Fibroblast of villous mesenchyme (primary cell): ENCODE data around the gene HPSE. TPM values are rescaled to one million over a fixed set of nuclear protein-coding genes. Genes with fewer than 3 reads are reported as not detected.
"Not testable (repeated sequence)": the region's sequence is repeated elsewhere in the genome, so short reads cannot be mapped to it uniquely, and the experiment has no call there.

ENCODE experiments used
- DNase-seq: peaks from one replicate; pipeline ENCODE4 v3.0.0-alpha.2; 2010; ENCODE audit warnings: low read depth
- H3K4me3 ChIP-seq: 2 replicates; pipeline ENCODE4 v1.5.1; 2011; ENCODE audit warnings: low read depth, mild to moderate bottlenecking, low read length
- total RNA-seq: library from RNA; depleted of rRNA; stranded (reverse); fragments of >200 nt; gene quantifications from 2 replicates; pipeline ENCODE4 v1.2.3, GENCODE V29; 2012
- TF ChIP-seq, protein P1 (sequence below): IDR thresholded peaks from 2 replicates; pipeline ENCODE4 v1.5.1; 2012; ENCODE audit warnings: low read depth, mild to moderate bottlenecking, low read length; ENCODE audit not compliant: insufficient read depth

The HPSE gene
- total RNA-seq, 1 donor, result 0.43 TPM

DNA sequence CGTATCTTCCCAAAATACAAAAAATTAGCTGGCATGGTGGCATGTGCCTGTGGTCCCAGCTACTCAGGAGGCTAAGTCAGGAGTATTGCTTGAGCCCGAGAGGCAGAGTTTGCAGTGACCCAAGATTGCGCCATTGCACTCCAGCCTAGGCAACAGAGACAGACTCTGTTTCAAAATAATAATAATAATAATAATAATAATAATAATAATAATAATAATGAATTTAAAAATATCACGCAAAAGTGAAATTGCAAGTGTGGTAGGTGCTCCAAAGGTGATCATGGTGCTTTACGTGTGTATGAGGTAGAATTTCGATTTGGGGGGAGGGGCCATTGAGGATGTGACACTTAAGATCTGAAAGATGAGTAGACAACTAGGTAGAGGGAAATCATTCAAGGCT, 4.9 kb upstream of the HPSE start:
- no peak for DNase-seq
- TF ChIP-seq, protein P1, sequence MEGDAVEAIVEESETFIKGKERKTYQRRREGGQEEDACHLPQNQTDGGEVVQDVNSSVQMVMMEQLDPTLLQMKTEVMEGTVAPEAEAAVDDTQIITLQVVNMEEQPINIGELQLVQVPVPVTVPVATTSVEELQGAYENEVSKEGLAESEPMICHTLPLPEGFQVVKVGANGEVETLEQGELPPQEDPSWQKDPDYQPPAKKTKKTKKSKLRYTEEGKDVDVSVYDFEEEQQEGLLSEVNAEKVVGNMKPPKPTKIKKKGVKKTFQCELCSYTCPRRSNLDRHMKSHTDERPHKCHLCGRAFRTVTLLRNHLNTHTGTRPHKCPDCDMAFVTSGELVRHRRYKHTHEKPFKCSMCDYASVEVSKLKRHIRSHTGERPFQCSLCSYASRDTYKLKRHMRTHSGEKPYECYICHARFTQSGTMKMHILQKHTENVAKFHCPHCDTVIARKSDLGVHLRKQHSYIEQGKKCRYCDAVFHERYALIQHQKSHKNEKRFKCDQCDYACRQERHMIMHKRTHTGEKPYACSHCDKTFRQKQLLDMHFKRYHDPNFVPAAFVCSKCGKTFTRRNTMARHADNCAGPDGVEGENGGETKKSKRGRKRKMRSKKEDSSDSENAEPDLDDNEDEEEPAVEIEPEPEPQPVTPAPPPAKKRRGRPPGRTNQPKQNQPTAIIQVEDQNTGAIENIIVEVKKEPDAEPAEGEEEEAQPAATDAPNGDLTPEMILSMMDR, result no peak

DNA sequence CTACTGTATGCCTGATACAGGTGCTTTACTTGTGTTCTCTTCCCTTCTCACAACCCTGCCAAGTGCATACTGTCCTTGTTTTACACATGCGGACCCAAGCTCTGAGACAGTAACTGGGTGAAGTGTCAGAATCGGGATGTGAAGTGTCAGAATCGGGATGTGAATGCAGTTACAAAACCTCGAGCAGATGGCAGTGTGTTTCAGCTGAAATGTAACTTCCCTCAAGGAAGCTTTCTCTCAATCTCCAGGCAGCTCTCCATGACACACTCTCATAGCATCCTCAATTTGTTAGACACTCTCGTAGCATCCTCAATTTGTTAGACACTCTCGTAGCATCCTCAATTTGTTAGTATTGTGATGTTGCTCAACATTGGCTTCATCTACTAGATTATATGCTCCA, 1.1 kb upstream of the HPSE start:
- H3K4me3 ChIP-seq, result no peak overlapping the region
- TF ChIP-seq, protein P1, result no peak
- no peak for DNase-seq

More for the DNA sequence above, 4.9 kb upstream of the HPSE start:
- H3K4me3 ChIP-seq, result no peak overlapping the region

DNA sequence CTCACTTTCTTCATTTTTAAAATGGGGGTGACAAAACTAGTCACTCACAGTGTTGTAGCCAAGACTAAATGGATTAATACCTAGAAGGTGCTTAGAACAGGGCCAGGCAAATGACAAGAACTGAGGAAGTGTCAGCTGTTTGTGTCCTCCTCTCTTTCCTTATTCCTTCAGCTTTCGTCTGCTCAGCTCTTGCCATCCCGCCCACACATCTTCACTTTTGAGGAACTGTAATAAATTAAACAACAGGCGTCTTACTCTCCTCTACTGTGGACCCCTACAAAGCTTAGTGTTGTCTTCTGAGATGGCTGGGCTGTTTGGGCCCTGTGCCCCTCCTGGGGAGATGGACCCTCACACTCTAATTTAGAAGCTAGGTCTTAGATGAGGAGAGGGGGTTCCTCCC, 2.7 kb downstream of the HPSE start:
- TF ChIP-seq, protein P1, result no peak
- H3K4me3 ChIP-seq, result no peak overlapping the region
- no peak for DNase-seq

DNA sequence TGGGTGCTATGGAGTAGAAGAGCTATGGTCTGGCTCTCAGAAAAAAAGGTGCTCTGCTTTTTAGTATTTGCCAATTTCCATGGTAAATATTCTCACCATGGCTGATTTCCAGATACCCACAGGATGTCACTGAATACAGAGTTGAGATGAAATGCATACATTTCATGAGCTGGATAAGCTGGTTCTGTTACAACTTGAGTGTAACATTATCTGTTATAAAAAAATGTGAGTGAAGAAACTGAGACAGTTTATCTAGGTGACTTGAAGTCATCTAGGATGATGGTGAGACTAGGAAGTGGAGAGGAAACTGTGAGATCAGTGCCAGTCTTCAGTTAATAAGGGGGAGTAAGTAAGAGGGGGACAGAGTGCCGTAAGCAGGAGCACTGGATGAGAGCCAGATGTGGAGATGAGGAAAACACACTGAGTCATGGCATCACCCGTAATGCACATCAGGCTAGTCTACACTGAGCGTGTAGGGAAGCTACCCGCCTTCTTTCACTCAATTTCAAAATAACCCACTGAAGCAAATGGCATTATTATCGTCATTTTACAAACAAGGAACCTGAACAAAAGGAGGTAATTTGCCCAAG, 5.0 kb downstream of the HPSE start:
- no peak overlapping the region for H3K4me3 ChIP-seq
- TF ChIP-seq, protein P1, result no peak
- peak; percentile 4 for DNase-seq

DNA sequence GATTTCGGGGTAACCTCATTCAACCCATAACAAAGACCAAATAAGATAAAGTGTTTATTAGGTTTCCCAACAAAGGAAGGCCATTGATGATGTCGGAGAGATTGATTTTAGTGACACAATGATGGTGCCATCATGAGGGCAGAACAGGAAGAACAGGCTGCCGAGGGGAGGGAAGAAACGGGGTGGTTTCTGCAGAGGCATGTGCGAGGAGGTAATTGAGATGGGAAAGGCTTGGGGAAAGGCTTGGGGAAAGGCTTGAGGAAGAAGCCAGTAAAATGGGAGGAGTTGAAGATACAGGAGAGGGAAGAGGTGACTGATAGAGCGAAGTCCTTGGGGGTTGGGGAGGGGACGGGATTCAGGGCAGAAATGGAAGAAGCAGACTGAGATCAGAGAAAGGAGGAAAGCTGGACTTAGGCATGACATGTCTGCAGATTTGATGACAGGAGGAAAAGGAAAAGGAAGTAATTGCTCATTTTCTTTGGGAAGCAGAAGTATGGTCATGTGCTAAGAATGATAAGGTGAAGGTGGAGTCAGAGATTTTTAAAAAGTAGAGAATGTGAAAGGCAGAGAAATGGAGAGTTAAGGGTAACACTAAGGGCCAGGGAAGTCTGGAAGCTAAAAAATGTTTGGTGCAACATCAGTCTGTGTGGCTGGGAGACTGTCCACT, 6.0 kb downstream of the HPSE start:
- DNase-seq, result no peak
- TF ChIP-seq, protein P1, result peak; percentile 14
- no peak overlapping the region for H3K4me3 ChIP-seq

DNA sequence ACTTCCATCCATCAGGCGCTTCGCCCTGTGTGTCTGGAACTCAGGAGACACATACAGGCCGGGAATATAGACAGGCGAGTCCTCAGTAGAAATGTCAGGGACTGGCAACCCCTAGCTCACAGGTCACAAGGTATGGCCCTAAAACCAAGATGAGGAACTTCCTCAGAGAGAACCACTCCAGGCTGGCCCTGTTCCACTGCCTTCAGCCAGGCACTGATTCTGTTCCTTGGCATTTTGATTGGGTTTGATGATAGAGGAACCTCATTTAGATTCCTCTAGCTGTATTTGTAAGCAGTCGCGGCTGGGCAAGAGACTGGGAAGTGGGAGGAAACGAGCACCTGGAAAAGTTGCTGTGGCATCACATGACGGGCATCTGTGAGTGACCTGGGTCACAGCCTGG, 8.1 kb downstream of the HPSE start:
- no peak overlapping the region for H3K4me3 ChIP-seq
- TF ChIP-seq, protein P1, result no peak
- DNase-seq, result no peak

DNA sequence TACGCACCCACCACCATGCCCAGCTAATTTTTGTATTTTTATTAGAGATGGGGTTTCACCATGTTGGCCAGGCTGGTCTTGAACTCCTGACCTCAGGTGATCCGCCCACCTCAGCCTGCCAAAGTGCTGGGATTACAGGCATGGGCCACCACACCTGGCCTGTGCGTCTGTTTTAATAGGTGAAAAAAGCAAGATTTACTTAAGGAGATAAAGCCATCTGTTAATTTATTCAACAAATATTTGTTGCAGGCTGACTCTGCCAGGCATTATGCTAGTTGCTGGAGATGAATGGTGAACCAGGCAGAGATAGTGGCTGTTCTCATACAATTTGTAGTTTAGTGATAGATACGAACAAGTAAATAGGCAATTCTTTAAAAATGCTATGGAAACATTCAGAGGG, 9.3 kb downstream of the HPSE start:
- DNase-seq, H3K4me3 ChIP-seq: not testable (repeated sequence)
